Stimulated activated CD4-positive, alpha-beta T cell treated with anti-CD3 and anti-CD28 coated beads, Interleukin-1b, Interleukin-23, amount 100 ng/mL, for 48 hours (primary cell): ENCODE measurements around the gene RPS15.
"Not testable (repeated sequence)": the region's sequence is repeated elsewhere in the genome, so short reads cannot be mapped to it uniquely, and the experiment has no call there.

Experiments
- DNase-seq: peaks from one replicate; pipeline ENCODE4 v3.0.0-alpha.2; 2020

RPS15 gene

DNA sequence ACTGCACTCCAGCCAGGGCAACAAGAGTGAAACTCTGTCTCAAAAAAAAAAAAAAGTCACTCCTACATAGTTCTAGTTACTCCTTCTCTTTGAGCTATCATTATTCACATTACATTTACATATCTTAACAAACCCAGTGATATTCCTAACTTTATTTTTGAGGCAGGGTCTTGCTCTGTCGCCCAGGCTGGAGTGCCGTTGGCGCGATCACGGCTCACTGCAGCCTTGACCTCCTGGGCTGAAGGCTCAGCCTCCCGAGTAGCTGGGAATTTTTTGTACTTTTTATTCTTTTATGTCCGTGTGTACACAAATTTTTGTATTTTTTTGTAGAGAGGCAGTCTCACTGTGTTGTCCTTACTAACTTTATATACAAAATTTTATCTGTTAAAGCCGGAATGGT lies 587 bp upstream of the RPS15 start:
- no peak for DNase-seq

DNA sequence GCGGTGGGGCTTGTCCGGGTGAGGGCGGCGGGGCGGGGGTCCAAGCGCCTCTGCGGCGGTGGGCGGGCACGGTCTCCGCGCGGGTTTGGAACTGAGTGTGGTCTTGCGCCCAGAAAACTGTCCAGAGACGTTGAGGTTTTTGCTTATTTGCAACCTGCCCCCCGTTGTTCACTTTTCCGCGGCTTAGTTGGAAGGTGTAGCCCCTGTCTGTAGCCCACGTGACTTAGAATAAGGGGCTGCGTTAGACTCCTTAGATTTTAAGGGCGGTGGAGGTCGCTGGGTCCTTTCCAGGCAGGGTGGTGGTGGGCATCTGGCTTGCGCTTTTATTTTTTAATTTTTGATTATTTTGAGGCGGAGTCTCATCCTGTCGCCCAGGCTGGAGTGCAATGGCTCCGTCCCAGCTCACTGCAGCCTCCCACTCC lies 748 bp downstream of the RPS15 start:
- no peak for DNase-seq

DNA sequence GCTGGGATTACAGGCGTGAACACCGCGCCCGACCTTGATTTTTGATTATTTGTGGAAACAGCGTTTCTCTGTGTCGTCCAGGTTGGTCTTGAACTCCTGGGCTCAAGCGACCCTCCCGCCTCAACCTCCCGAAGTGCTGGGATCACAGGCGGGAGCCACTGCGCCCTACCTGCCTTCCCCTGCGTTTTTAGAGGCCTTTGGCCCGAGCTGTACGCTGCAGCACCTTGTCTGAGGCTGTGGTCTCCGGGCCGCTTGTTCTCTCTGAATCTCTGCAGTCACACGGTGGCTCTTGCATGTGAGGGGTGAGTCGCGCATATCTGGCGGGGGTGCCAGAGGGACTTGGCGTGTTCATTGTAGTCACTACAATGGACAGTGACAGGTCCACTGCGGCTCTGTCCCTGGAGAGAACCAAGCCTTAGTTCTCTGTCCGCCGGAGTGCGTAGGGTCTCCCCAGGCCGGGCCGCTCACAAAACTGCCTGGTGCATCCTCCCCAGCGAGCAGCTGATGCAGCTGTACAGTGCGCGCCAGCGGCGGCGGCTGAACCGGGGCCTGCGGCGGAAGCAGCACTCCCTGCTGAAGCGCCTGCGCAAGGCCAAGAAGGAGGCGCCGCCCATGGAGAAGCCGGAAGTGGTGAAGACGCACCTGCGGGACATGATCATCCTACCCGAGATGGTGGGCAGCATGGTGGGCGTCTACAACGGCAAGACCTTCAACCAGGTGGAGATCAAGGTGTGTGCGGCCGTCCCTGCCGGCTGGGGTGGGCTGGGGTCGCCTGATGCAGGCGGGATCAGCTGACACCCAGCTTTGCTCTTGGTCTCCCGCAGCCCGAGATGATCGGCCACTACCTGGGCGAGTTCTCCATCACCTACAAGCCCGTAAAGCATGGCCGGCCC lies 1.6 kb downstream of the RPS15 start:
- not testable (repeated sequence) for DNase-seq

DNA sequence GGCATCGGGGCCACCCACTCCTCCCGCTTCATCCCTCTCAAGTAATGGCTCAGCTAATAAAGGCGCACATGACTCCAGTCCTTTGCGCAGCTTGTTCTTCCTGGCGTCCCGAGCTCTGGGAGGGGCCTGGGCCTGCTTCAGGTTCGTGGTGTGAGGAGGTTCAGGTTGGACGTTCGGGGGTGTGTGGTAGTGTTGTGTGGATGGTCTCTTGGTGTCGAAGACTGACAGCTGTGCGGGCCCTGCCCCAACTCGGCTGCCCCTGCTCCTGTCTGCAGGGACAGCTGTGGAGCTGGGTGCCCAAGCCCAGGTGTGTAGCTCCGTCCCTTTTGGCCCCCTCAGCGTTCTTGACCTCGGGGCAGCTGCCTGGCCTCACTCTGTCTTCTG lies 2.2 kb downstream of the RPS15 start:
- no peak for DNase-seq

DNA sequence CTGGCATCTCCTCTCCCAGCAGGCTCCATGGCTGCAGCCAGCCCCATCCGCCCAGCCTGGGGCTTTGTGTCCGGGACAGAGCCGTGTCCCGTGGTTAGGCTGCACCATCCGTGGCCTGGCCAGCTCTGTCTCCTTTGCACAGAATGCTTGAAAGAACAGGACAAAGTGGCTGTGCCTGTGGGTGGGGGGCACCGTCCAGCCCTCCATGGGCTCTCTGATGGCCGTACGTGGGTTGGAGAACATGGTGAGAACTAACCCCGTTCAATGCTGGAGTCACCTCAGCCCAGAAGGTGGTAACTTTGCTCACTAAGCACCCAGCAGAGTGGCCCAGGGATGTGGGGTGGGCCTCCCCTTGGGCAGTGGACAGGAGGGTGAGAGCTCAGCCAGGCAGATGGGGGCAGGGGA lies 2.8 kb downstream of the RPS15 start:
- DNase-seq, result no peak

DNA sequence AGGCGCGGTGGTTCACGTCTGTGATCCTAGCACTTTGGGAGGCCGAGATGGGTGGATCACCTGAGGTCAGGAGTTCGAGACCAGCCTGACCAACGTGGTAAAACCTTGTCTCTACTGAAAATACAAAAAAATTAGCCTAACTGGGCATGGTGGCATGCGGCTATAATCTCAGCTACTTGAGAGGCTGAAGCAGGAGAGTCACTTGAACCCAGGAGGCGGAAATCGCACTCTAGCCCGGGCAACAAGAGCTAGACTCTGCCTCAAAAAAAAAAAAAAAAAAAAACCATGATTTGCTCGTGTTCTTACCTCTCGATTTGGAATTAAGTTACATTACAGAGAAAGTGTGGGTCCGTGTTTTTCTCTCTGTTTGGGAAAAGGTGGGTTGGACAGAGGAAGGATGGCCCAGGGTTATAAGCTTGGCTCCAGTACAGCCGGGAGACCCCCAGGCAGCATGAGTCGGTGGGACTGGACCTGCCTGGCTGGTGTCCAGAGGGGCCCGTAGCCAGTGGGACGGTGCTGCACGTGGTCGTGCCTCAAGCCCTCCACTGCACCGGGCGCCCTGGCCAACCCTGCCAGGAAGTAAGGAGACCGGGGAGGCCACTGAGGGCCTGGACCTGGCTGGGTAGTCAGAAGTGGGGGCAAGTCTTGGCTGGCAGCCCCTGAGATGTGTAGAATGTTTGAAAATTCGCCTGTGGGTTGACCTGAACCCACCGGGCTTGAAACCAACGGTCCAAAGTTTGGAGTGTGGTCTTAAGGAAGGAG lies 3.7 kb downstream of the RPS15 start:
- no peak for DNase-seq

DNA sequence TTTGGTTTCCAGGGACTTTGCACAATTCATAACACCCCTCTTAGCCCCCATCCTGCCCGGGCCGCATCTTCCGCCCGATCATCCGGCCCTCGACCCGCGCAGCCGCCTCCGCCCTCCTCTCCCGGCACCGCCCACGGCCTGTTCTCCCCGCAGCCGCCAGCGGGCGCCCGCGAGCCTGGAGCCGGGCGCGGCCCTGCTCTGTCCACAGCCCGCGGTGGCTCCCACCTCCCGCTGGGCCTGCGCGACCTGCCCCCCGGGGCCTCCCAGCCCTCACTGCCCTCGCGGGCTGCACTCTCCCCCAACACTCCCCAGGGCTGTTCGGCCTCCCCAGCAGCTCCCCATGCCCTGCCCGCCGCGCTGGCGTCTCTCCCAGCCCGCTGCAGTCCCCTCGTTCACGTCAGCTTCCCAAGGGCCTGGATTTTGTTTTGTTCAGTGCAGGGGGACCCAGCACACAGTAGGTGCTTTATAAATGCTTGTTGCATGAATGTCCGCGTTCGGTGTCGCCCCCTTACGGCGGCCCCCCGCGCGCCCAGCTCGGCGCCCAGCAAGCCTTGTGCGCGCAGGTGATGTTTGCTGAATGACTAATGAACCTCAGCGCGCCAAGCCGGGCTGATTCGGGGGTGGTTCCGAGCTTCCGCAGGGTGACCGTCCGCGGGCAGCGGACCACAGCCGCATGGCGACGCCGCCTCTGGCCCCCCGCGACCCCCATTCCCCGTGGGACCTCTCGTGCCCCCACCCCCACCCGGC lies 7.2 kb downstream of the RPS15 start:
- peak; percentile 66 for DNase-seq

DNA sequence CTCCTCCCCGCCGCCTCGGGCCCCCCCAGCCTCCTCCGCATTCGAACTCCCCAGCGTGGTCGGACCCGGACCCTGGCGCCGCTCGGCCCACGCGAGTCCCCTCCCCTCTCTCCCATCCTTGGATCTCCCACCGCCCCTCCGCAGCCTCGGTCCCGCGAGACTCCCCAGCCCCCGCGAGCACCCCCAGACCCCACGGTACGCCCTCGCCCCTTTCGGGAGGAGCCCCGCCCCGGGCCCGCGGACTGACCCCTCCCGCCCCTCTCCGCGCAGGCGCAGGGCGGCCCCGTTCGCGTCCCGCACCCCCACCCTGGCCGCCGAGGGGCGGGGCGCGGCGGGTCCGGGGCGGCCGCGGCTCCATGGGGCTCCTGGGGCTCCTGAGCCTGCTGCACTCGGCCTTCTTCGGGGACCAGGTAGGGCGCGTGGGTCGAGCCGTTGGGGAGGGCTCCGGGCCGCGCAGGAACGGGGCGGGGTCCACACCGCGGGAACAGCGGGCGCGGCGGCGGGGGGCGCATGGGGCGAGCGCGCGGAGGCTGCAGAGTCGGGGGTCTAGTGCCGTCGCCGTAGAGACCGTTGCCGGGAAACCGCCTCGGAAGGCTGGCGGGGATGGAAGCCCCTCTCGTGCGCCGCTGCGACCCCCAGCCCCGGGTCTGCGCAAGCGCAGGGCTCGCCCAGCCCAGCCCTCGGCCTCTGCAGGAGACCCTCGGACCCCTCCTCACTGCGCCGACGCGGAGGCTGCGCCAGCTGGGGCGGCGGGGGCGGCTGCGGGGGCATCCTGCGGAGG lies 7.9 kb downstream of the RPS15 start:
- DNase-seq, result no peak

DNA sequence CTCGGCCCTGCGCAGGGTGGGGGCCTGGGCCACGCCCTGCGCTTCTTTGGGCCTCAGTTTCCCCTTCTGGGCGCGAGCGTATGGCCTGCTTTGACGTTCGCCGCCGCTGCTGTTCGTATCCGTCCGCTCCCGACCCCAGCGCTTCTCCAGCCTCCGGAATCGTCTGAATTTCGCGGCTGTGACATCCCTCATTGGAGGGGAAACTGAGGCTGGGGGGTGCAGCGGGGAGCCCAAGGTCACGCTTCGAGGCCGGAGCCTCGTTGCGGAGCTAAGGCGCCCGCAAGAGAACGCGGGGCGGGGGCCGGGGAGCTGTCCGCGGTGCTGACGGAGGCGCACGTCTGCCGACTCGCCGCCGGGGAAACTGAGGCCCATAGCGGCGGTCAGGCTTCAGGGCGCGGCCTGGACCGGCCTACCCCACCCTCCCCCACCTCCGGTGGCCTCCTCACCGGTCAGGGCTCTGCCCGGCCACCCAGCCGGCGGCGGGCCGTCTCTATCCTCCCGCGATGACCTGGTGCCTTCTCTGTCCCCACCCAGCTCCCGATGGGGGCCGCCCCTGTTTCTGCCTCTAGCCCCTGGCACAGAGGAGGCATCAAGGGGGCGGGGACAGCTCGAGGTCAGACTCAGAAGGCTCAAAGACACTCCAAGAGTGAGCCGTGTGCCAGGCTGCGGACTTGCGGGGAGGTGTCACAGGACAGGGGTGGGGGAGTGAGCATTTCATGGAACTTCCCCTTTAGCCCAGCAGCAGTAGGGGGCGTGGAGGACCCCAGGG lies 8.7 kb downstream of the RPS15 start:
- no peak for DNase-seq

DNA sequence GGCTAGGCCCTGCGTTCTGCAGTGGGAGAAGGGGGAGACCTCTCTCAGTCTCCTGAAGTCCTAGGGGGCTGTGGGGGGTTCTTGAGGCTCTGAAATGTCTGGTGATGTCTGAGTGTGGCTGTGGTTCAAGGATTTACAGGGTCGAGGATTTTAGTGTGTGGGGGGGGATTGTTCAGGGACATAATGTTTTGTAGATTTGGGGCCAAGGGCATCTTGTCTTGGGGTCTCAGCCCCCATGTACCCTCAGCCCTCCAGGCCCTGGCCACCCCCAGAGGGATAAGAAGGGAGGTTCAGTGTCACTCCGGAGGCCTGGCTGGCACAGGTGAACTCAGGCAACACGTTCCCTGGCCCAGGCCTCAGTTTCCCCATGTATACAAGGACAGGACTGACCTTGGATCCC lies 9.3 kb downstream of the RPS15 start:
- DNase-seq, result no peak

DNA sequence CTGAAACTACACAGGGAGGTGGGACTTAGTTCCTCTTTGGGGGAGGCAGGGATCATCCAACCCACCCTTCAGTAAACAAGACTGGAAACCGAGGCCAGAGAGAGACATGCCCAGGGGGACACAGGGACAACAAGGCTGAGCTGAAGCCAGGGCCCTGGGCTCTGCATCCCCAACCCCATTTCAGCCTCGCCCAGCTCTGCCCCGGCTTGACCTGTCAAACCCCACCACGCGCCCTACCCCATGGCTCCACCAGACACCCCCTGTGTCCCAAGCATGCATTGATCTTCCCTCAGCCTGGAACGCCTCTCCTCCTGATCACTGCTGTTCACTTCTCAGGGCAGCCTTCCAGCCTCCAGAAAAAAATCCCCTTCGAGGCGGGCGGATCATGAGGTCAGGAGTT lies 9.7 kb downstream of the RPS15 start:
- DNase-seq, result no peak

DNA sequence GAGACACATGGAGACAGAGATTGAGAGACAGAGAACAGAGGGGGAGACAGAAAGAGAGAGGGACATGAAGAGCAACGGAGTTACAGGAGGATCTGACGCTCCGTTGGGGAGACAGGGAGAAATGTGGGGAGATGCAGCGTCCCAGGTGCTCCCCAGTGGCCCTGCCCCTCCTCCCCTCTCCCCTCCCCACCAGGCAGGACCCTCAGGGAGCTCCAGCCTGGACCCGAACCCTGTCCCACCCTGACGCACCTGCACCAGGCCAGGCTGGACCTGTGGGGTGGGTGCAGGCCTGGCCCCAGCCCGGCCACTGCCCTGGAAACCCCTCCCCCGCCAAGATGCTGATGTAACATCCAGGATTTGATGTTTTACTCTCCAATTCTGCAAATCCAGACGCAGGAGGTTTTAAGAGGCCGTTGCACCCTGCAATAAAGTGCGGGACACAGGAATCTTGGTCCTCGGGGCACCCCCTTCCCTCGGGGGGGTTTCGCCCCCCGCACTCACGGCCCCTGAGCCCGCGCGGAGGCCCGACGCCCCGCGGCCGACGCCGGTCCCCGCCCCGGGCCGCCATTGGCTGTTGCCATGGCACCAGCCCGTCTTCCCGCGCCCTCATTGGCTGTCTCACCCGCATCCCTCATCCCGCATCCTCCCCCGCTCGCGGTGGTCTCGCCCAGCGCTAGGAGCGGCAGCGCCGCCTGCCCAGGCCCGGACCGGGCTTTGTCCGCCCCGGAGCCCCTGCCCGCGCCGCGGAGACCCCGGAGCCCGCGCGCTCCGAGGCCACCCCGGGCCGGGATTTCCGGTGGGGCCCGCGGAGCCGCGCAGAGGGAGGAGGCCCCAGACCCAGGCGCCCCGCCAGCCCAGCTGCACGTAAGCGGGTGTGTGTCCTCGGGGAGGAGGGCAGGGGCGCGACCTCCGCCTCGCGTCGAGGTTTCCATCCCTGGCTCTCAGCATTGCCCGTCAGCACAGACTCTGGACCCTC lies 11.6 kb downstream of the RPS15 start, which contains the start of gene APC2:
APC2 (plus strand) TSS at position 655 of the 976 bp plus-strand sequence. CDS start 2,881 bp downstream, outside the sequence.
- DNase-seq, result no peak

DNA sequence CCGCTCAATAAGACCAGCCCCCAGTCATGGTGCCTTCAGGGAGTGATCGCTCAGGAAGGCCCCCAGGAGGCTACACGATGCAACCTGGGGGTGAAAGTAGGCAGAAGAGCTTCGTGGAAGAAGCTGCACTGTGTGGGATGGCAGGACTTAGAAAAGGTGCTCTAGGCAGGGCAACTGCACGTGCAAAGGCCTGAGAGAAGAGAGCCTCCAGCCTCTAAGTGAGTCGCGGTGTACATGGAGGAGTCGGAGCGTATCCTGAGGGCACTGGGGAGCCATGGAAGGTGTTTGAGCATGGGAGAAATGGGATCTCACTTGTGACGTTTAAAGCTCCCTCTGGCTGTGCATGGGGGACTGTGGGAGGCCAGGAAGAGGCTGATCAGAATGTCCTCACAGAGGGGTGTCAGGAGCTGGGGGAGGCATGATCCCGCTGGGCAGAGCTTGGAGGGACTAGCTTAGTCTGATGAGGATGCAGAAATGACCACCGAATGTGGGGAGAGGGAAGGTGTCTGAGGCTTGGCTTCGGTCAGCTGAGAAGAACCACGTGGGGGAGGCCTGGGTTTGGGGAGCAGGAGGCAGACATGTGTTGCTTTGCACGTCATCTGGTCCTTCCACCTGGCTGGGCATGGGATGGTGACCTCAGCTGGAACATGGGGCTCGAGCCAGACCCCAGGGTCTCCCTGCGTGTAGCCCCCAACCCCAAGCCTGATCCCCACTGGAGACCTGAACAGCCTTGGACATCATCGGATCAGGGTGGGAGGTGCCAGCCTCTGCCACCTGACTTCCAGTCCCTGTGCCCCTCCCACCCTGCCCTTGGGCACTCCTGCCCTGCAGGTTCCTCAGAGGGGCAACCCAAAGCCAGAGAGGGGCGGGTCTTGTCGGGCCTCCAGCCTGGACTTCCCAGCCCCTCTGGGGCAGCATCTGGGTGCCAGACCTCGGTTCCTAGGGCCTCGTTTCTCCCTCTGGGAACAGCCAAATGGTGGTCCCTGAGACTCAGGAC lies 12.8 kb downstream of the RPS15 start:
- DNase-seq, result no peak

DNA sequence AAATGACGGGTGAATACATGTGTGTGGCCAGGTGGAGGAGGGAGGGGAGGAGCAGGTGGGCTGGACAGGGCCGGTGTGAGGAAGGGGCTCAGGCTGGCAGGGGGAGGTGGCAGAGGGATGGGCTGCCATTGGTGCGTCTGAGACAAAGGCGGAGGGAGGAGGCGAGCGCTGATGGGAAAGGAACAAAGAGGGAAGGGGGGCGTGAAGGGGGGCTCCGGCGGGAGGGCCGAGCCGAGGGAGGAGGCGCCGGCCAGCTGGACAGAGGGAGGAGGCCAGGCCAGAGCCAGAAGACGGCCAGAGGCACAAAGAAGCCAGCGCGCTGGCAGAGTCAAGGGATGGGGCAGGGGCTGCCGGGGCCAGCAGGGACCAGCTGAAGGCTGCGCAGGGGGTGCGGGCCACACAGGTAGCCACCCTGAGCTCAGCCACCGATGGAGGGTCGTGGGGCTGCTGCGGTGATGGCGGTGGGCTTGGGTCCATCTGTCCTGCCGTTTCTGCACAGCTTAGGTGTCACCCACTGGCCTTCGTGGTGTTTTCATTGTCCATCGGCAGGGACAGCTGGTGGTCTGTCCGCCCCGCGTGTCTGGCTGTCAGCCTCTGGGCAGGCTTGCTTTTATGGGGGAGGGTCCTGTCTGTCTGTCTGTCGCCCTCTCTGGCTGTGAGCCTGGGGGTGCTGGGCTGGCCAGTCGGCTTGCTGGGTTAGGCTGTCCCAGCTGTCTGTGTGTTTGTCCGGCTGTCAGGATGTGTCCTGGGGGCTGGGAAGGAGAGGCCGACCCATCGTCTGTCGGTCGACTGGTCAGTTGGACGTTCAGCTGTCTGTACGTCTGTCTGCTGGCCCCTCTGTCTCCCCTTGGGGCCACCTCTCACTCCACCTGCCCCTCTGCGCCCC lies 14.0 kb downstream of the RPS15 start:
- DNase-seq, result no peak

DNA sequence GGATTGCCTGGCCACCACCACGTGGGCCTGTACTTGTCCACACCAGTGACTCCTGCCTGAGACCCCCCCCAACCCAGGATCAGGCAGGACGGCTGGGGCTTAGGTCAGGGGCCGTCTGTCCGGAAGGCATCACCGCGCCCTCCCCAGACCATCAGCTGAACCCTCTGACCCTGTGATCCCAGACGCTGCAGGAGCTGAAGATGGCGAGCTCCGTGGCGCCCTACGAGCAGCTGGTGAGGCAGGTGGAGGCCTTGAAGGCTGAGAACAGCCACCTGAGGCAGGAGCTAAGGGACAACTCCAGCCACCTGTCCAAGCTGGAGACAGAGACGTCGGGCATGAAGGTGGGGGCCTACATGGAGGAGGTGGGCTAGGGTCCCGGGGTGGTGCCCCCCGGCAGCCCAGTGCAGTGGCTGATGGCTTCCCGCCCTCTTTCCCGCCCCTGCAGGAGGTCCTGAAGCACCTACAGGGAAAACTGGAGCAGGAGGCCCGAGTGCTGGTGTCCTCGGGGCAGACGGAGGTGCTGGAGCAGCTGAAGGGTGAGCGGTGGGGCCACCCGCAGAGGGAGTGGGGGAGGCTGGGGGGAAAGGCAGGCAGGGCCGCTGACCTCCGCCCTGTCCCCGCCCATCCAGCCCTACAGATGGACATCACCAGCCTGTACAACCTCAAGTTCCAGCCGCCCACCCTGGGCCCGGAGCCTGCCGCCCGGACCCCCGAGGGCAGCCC lies 14.8 kb downstream of the RPS15 start:
- DNase-seq, result no peak

DNA sequence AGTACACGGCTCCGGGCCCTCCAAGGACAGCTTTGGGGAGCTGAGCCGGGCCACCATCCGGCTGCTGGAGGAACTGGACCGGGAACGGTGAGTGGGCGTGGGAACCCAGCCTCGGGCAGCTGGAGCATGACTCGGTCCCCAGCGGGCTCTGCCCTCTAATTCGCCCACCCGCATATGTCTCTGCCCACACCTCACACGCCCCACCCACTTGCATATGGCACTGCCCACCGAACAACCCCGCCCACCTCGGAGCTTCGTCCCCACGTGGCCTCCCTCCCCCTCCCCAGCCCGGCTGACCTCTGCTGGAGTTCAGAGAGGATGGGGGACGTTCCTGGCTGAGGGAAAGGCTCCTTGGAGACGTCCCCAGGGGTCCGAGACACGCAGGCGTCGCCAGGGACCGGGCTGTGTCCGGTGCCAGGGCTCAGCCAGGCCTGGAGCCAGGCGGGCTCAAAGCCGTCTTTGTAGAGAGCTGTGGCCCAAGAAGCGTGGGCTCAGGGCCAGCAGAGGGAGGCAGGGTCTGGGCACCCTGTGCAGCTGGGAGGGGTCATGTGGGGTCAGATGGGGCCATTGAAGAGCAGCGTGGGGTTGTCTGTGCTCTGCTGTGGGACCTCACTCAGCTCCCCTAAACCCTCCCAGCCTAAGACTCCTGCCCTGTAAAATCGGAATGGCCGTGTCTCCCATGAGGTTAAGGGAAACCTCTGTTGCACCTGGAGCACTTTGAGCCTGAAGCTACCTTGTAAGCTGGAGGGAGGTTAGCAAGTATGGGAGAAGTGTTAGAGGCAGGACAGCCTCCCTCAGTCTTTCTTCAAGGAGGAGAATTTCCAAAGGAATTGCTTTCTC lies 15.5 kb downstream of the RPS15 start:
- no peak for DNase-seq

DNA sequence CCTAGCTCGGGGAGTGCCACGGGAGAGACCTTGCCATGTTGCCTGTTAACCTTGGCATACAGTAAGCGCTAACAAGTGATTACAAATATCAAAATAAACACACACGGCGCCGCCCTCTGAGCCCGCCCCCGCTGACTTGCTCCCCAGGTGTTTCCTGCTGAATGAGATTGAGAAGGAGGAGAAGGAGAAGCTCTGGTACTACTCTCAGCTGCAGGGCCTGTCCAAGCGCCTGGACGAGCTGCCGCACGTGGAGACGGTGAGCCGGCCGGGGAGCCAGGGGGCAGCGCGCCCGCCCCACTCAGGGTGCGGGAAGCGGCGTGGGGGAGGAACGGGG lies 16.8 kb downstream of the RPS15 start:
- DNase-seq, result no peak
